IMR-90 (cell line): ENCODE results near the gene DHRS7B. TPM values are rescaled to one million over a fixed set of nuclear protein-coding genes. Genes with fewer than 3 reads are reported as not detected.

Experiments used
- ATAC-seq: fragments of 200-7000 bp; cut with Tn5 transposase; 2 replicates; pipeline ENCODE4 v1.9.1; 2020; ENCODE audit warnings: low read depth, mild to moderate bottlenecking, moderate library complexity
- BruUV-seq: library from RNA; stranded (reverse); fragments of 400-500 nt; replicated peaks from 2 replicates; lab custom pipeline; 2021; lab: Mats Ljungman, UMichigan
- CTCF ChIA-PET: fragments of 300-600 bp; formaldehyde crosslinking; extraction: SDS; loops from one replicate; lab custom pipeline; 2021; ENCODE audit warnings: antibody characterized with exemption; lab: Yijun Ruan, JAX
- POLR2A ChIA-PET: fragments of 300-600 bp; sonication (Branson Sonifier 250); formaldehyde crosslinking; loops from one replicate; lab custom pipeline; 2022; ENCODE audit warnings: antibody characterized with exemption; ENCODE audit not compliant: unreplicated experiment; lab: Charles Lee
- DNase-seq: peaks from one replicate; pipeline ENCODE4 v3.0.0; 2013
- H2AFZ ChIP-seq: replicated peaks from 2 replicates; pipeline ENCODE3; 2013; ENCODE audit warnings: low read length, mild to moderate bottlenecking; ENCODE audit not compliant: poor library complexity
- H2AK5ac ChIP-seq: 2 replicates; pipeline ENCODE4 v1.6.1; 2013; ENCODE audit warnings: low read depth, low read length, inconsistent platforms
- H2AK9ac ChIP-seq: replicated peaks from 2 replicates; pipeline ENCODE3; 2013; ENCODE audit warnings: mild to moderate bottlenecking, low read depth, low read length, moderate library complexity; ENCODE audit not compliant: poor library complexity
- H2BK120ac ChIP-seq: 2 replicates; pipeline ENCODE4 v1.6.1; 2013; ENCODE audit warnings: low read depth, low read length, inconsistent platforms
- H2BK15ac ChIP-seq: 3 replicates; pipeline ENCODE4 v1.6.1; 2013; ENCODE audit warnings: low read depth, low read length, inconsistent platforms
- H2BK20ac ChIP-seq: 2 replicates; pipeline ENCODE4 v1.6.1; 2013; ENCODE audit warnings: low read depth, mild to moderate bottlenecking, inconsistent platforms, low read length, moderate library complexity
- H2BK5ac ChIP-seq: 2 replicates; pipeline ENCODE4 v1.6.1; 2013; ENCODE audit warnings: mild to moderate bottlenecking, low read depth, low read length, inconsistent platforms; ENCODE audit not compliant: poor library complexity, severe bottlenecking
- H3K14ac ChIP-seq: replicated peaks from 2 replicates; pipeline ENCODE4 v1.6.1; 2013; ENCODE audit warnings: low read depth, low read length, inconsistent platforms
- H3K18ac ChIP-seq: 2 replicates; pipeline ENCODE4 v1.6.1; 2013; ENCODE audit warnings: low read depth, low read length, control low read depth
- H3K23ac ChIP-seq: 2 replicates; pipeline ENCODE4 v1.6.1; 2013; ENCODE audit warnings: low read depth, low read length, inconsistent platforms
- H3K27ac ChIP-seq: 2 replicates; pipeline ENCODE4 v1.5.1; 2013; ENCODE audit warnings: mild to moderate bottlenecking, control low read depth, low read length; ENCODE audit not compliant: insufficient read depth
- H3K27me3 ChIP-seq: 2 replicates; pipeline ENCODE4 v1.6.1; 2013; ENCODE audit warnings: low read length; ENCODE audit not compliant: control insufficient read depth, insufficient read depth
- H3K36me3 ChIP-seq: 2 replicates; pipeline ENCODE4 v1.6.1; 2013; ENCODE audit warnings: low read length, mixed read lengths; ENCODE audit not compliant: control insufficient read depth, insufficient read depth
- H3K4ac ChIP-seq: 2 replicates; pipeline ENCODE4 v1.6.1; 2013; ENCODE audit warnings: low read depth, low read length, inconsistent platforms
- H3K4me1 ChIP-seq: 2 replicates; pipeline ENCODE4 v1.6.1; 2013; ENCODE audit warnings: low read length, mixed read lengths; ENCODE audit not compliant: control insufficient read depth, insufficient read depth
- H3K4me2 ChIP-seq: 2 replicates; pipeline ENCODE4 v1.6.1; 2013; ENCODE audit warnings: low read depth, mild to moderate bottlenecking, control low read depth, low read length, moderate library complexity
- H3K4me3 ChIP-seq: 2 replicates; pipeline ENCODE4 v1.5.1; 2013; ENCODE audit warnings: low read depth, mild to moderate bottlenecking, control low read depth, low read length, moderate library complexity; ENCODE audit not compliant: insufficient read depth
- H3K56ac ChIP-seq: 2 replicates; pipeline ENCODE4 v1.6.1; 2013; ENCODE audit warnings: low read length, inconsistent platforms; ENCODE audit not compliant: insufficient read depth; ENCODE audit errors: extremely low read depth
- H3K79me1 ChIP-seq, 2 experiments: 2 replicates each; pipeline ENCODE4 v1.6.1; 2013; ENCODE audit warnings: low read length in 2 of 2, inconsistent platforms in 1 of 2, low read depth in 1 of 2
- H3K9ac ChIP-seq: 2 replicates; pipeline ENCODE4 v1.6.1; 2013; ENCODE audit warnings: low read depth, low read length, control low read depth
- H3K9me1 ChIP-seq: 2 replicates; pipeline ENCODE4 v1.6.1; 2013; ENCODE audit warnings: low read length, inconsistent platforms; ENCODE audit not compliant: insufficient read depth
- H3K9me3 ChIP-seq: 2 replicates; pipeline ENCODE4 v1.6.1; 2013; ENCODE audit warnings: low read length; ENCODE audit not compliant: control insufficient read depth, insufficient read depth
- H4K20me1 ChIP-seq: 2 replicates; pipeline ENCODE4 v1.6.1; 2013; ENCODE audit warnings: low read length, inconsistent platforms; ENCODE audit not compliant: insufficient read depth
- H4K5ac ChIP-seq: 2 replicates; pipeline ENCODE4 v1.6.1; 2013; ENCODE audit warnings: mild to moderate bottlenecking, low read depth, low read length, control low read depth
- H4K8ac ChIP-seq, 2 experiments: 2 replicates each; pipeline ENCODE4 v1.6.1; 2013; ENCODE audit warnings: low read depth in 2 of 2, low read length in 2 of 2, control low read depth in 1 of 2, inconsistent platforms in 1 of 2
- H4K91ac ChIP-seq: 2 replicates; pipeline ENCODE4 v1.6.1; 2013; ENCODE audit warnings: low read depth, low read length, inconsistent platforms; ENCODE audit not compliant: insufficient read depth
- CEBPB ChIP-seq: IDR thresholded peaks from 2 replicates; pipeline ENCODE4 v1.6.1; 2012; ENCODE audit warnings: low read depth, low read length, improper control_type of control experiment
- MXI1 ChIP-seq: IDR thresholded peaks from 2 replicates; pipeline ENCODE4 v1.6.1; 2012; ENCODE audit warnings: low read depth, mild to moderate bottlenecking, low read length, moderate library complexity, borderline replicate concordance
- POLR2A ChIP-seq: IDR thresholded peaks from 2 replicates; pipeline ENCODE4 v1.6.1; 2012; ENCODE audit warnings: mild to moderate bottlenecking, low read depth, low read length
- RFX5 ChIP-seq: IDR thresholded peaks from 2 replicates; pipeline ENCODE4 v1.8.0; 2012; ENCODE audit warnings: low read depth, mild to moderate bottlenecking, low read length, moderate library complexity
- SMC3 ChIP-seq: fragments of 150-350 bp; IDR thresholded peaks from 2 replicates; pipeline ENCODE4 v1.6.1; 2016; ENCODE audit warnings: low read depth, mild to moderate bottlenecking, antibody characterized with exemption, low read length, moderate library complexity
- WGBS, 2 experiments: methylation state at CpG; one replicate each; pipeline versions ENCODE4 v1.1.5 to v1.1.7; 2013; ENCODE audit warnings: missing lambda C conversion rate in 2 of 2; ENCODE audit not compliant: insufficient read length in 1 of 2; ENCODE audit errors: extremely low coverage in 2 of 2; 5-methylcytosine and 5-hydroxymethylcytosine counted together
- dilution Hi-C: fragments of 300-500 bp; cut with HindIII; formaldehyde crosslinking; loops from one replicate; pipeline ENCODE4 v1.14.3; 2018; ENCODE audit warnings: low sequenced_read_pairs; ENCODE audit not compliant: unreplicated experiment
- in situ Hi-C: fragments of 300-500 bp; cut with MboI; formaldehyde crosslinking; loops from 3 replicates; pipeline ENCODE4 v1.14.3; 2019; ENCODE audit warnings: low sequenced_read_pairs, inconsistent platforms, mixed read lengths
- intact Hi-C: fragments of 100-400 bp; cut with micrococcal nuclease; formaldehyde crosslinking; loops from 2 replicates; pipeline ENCODE4 v1.10.0; 2022
- polyA plus RNA-seq, 3 experiments: library from polyadenylated mRNA; depleted of rRNA; stranded (reverse); fragments of >200 nt; gene quantifications; 2 replicates each; pipeline ENCODE4 v1.2.3, GENCODE V29; 2012; ENCODE audit warnings: low replicate concordance in 1 of 3
- total RNA-seq: library from RNA; depleted of rRNA; stranded (reverse); fragments of >200 nt; gene quantifications from 2 replicates; pipeline ENCODE4 v1.2.3, GENCODE V29; 2012
- TF ChIP-seq, protein P1 (sequence below): conservative IDR thresholded peaks from 2 replicates; pipeline ENCODE4 v1.5.1; 2012; ENCODE audit warnings: mild to moderate bottlenecking, low read depth, low read length, improper control_type of control experiment
- TF ChIP-seq, protein P2 (sequence below): fragments of 150-350 bp; IDR thresholded peaks from 2 replicates; pipeline ENCODE4 v1.6.1; 2016; ENCODE audit warnings: low read depth, mild to moderate bottlenecking, low read length, moderate library complexity, borderline replicate concordance

Gene DHRS7B
- total and polyA plus RNA-seq, 2 of the 4 experiments (the other 2 are of a cell fraction), result 24.4 to 34.4 TPM

DNA sequence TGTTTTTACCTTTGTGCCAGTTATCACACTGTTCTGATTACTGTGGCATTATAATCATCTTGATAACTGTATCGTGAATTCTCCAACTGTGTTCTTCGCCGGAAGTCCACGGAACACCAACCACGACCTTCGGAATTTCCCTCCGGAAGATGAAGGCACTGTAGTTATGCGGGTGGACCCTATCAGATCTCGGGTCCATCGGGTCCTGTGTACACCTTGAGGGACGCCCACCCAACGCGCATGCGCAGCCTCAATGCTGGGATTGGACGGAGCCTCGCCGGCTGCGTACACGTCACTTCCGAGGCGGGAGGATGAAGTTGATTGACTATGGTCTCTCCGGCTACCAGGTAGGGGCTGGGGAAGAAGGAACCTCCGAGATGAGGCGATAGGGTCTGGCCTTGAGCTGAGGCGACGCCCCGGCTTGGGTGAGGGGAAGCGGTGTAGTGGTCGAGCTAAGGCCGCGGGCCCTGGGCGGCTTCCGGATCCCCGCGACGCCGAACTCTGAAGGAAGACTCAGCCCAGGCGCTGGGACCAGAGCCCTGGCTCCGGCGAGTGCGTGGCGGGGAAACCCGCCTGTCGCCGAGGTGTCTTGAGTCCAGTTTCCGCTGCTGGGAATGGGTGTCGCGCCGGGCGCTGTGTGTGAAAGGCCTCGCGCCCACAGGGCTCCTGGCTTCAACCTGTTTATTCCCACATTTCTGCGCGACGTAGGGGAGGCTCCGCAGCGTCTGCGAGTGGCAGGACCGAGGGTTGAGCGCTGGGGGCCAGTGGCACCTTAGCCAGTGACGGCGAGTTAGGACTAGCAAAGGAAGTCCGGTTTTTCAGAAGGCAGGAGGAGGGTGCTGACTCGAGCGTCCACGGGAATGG, at the start of gene DHRS7B (continued):
- TF ChIP-seq, protein P1, sequence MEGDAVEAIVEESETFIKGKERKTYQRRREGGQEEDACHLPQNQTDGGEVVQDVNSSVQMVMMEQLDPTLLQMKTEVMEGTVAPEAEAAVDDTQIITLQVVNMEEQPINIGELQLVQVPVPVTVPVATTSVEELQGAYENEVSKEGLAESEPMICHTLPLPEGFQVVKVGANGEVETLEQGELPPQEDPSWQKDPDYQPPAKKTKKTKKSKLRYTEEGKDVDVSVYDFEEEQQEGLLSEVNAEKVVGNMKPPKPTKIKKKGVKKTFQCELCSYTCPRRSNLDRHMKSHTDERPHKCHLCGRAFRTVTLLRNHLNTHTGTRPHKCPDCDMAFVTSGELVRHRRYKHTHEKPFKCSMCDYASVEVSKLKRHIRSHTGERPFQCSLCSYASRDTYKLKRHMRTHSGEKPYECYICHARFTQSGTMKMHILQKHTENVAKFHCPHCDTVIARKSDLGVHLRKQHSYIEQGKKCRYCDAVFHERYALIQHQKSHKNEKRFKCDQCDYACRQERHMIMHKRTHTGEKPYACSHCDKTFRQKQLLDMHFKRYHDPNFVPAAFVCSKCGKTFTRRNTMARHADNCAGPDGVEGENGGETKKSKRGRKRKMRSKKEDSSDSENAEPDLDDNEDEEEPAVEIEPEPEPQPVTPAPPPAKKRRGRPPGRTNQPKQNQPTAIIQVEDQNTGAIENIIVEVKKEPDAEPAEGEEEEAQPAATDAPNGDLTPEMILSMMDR, result no peak

DNA sequence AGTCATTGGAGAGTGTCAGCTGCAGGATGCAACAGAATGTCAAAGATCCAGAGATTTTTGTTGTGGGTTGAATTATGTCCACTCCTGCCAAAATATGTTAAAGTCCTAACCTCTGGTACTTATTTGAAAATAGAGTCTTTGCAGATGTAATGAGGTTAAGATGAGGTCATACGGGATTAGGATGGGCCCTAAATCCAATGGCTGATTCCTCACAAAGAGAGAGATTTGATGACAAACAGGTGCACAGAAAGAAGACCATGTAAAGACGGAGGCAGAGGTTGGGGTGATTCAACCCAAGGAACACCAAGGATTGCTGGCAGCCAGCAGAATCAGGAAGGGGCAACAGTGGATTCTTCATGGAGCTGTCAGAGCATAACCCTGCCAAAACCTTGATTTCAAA, 49.5 kb upstream of the DHRS7B start:
- CTCF ChIA-PET, result no interaction called here
- Histone ChIP-seq H2BK15ac (no peak overlapping the region), H3K4me3 (no peak overlapping the region), H3K56ac (no peak overlapping the region), H3K9me3 (0 out of 2 replicates have a peak, but pooled peaks cover 3% of the 10 kb centered on the region), H3K23ac (no peak overlapping the region), H4K91ac (no peak overlapping the region), H4K8ac (no peak overlapping the region), H3K9me1 (no peaks in the 10 kb centered on the region), H3K79me1 (no peaks in the 10 kb centered on the region), H4K5ac (no peak overlapping the region), H3K27me3 (peaks cover 23% of the 10 kb centered on the region), H3K4ac (no peak overlapping the region), H3K27ac (no peak overlapping the region), H2BK120ac (no peak overlapping the region), H3K14ac (no peak overlapping the region), H3K36me3 (no peaks in the 10 kb centered on the region), H3K18ac (no peak overlapping the region), H3K4me1 (peaks cover 2% of the 10 kb centered on the region; the same call in 1 of the 2 replicates), H2AK9ac (no peak overlapping the region), H2BK5ac (no peak overlapping the region), H2BK20ac (no peak overlapping the region), H4K20me1 (no peaks in the 10 kb centered on the region), H3K9ac (no peak overlapping the region), H3K4me2 (no peak overlapping the region), H2AFZ (no peak overlapping the region), H2AK5ac (no peak overlapping the region)
- BruUV-seq, result no TSS peak
- POLR2A ChIA-PET, result interaction anchor here (0.6 kb wide), 1 partner anchor 22 kb away, joined by 7 read pairs; no protein-coding TSS in a partner anchor
- in situ Hi-C loops (no loop called here), intact Hi-C loops (no loop called here), dilution Hi-C loops (no loop called here)
- TF ChIP-seq POLR2A (no peak), CEBPB (no peak), SMC3 (no peak), RFX5 (no peak), MXI1 (no peak)
- TF ChIP-seq, protein P1, result no peak
- TF ChIP-seq, protein P2, sequence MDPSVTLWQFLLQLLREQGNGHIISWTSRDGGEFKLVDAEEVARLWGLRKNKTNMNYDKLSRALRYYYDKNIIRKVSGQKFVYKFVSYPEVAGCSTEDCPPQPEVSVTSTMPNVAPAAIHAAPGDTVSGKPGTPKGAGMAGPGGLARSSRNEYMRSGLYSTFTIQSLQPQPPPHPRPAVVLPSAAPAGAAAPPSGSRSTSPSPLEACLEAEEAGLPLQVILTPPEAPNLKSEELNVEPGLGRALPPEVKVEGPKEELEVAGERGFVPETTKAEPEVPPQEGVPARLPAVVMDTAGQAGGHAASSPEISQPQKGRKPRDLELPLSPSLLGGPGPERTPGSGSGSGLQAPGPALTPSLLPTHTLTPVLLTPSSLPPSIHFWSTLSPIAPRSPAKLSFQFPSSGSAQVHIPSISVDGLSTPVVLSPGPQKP, result no peak
- no peak for ATAC-seq
- no peak for DNase-seq
- no CpG with 5 or more reads among the region's 2 CpGs for WGBS, 2 experiments
